SK-N-SH (cell line): ENCODE data around the gene SUMO1. TPM values are rescaled to one million over a fixed set of nuclear protein-coding genes. Genes with fewer than 3 reads are reported as not detected.

ENCODE experiments used
- CTCF ChIA-PET: fragments of 300-600, 350-600 bp; formaldehyde crosslinking; extraction: SDS; loops from one replicate; lab custom pipeline; 2021; lab: Yijun Ruan, JAX
- POLR2A ChIA-PET: fragments of 350-600 bp; sonication (Branson Sonifier 250); formaldehyde crosslinking; extraction: SDS; loops from one replicate; lab custom pipeline; 2020; ENCODE audit warnings: antibody characterized with exemption, inconsistent platforms; lab: Yijun Ruan, JAX
- DNase-seq: peaks from one replicate; pipeline ENCODE4 v3.0.0; 2012
- H2AFZ ChIP-seq: fragments of 200-600 bp; sonication (generic); 2 replicates; pipeline ENCODE4 v1.8.1; 2016; ENCODE audit warnings: antibody characterized with exemption, mild to moderate bottlenecking, low read depth
- H3F3A ChIP-seq: fragments of 200-600 bp; sonication (generic); replicated peaks from 2 replicates; pipeline ENCODE3; 2016; ENCODE audit warnings: antibody characterized with exemption, mild to moderate bottlenecking; ENCODE audit not compliant: insufficient read depth
- H3K27ac ChIP-seq, 2 experiments: fragments of 200-500 bp in 1 of 2; fragments of 200-600 bp in 1 of 2; sonication (Bioruptor generic) in 1 of 2; sonication (generic), shearing (Covaris generic) in 1 of 2; 2 replicates each; pipeline versions ENCODE4 v1.5.1 to v1.6.1; 2014 to 2016; ENCODE audit warnings: low read depth in 2 of 2, inconsistent platforms in 1 of 2, low read length in 1 of 2, mild to moderate bottlenecking in 1 of 2, mixed read lengths in 1 of 2
- H3K27me3 ChIP-seq: fragments of 200-600 bp; sonication (generic), shearing (Covaris generic); 2 replicates; pipeline ENCODE4 v1.6.1; 2016; ENCODE audit warnings: mixed run types; ENCODE audit not compliant: insufficient read depth
- H3K36me3 ChIP-seq, 2 experiments: fragments of 200-500 bp in 1 of 2; fragments of 200-600 bp in 1 of 2; sonication (Bioruptor generic) in 1 of 2; sonication (generic) in 1 of 2; replicated peaks in 1 of 2; 2 replicates each; pipeline versions ENCODE3 to v1.5.1; 2014 to 2016; ENCODE audit warnings: low read length in 1 of 2, mild to moderate bottlenecking in 1 of 2; ENCODE audit not compliant: insufficient read depth in 2 of 2, control insufficient read depth in 1 of 2
- H3K4me1 ChIP-seq, 2 experiments: fragments of 200-500 bp in 1 of 2; fragments of 200-600 bp in 1 of 2; sonication (Bioruptor generic) in 1 of 2; sonication (generic), shearing (Covaris generic) in 1 of 2; 2 replicates each; pipeline versions ENCODE4 v1.5.1 to v1.6.1; 2014 to 2016; ENCODE audit warnings: low read depth in 1 of 2, low read length in 1 of 2, mixed run types in 1 of 2; ENCODE audit not compliant: insufficient read depth in 2 of 2, control insufficient read depth in 1 of 2
- H3K4me2 ChIP-seq: fragments of 200-600 bp; sonication (generic), shearing (Covaris generic); 2 replicates; pipeline ENCODE4 v1.6.1; 2017; ENCODE audit warnings: mixed run types
- H3K4me3 ChIP-seq, 2 experiments: fragments of 200-500 bp in 1 of 2; fragments of 200-600 bp in 1 of 2; sonication (Bioruptor generic) in 1 of 2; sonication (generic), shearing (Covaris generic) in 1 of 2; 2 replicates each; pipeline versions ENCODE4 v1.5.1 to v1.8.1; 2014 to 2016; ENCODE audit warnings: low read depth in 2 of 2, inconsistent platforms in 1 of 2, low read length in 1 of 2, mild to moderate bottlenecking in 1 of 2, mixed read lengths in 1 of 2, moderate library complexity in 1 of 2
- H3K79me2 ChIP-seq: fragments of 200-600 bp; sonication (generic); 2 replicates; pipeline ENCODE4 v1.8.1; 2017; ENCODE audit warnings: mild to moderate bottlenecking; ENCODE audit not compliant: insufficient read depth
- H3K9ac ChIP-seq: fragments of 200-600 bp; sonication (generic); 2 replicates; pipeline ENCODE4 v1.6.1; 2017; ENCODE audit warnings: mixed run types
- H3K9me2 ChIP-seq: fragments of 200-600 bp; sonication (generic); 2 replicates; pipeline ENCODE4 v1.6.1; 2017; ENCODE audit warnings: mixed run types
- H3K9me3 ChIP-seq: fragments of 200-600 bp; sonication (generic); 2 replicates; pipeline ENCODE4 v1.6.1; 2017; ENCODE audit warnings: mixed run types, mild to moderate bottlenecking, moderate library complexity
- H4K20me1 ChIP-seq: fragments of 200-600 bp; sonication (generic); 2 replicates; pipeline ENCODE4 v1.6.1; 2017; ENCODE audit warnings: mild to moderate bottlenecking, mixed run types; ENCODE audit not compliant: insufficient read depth
- CTCF ChIP-seq: fragments of 200-600 bp; sonication (generic); IDR thresholded peaks from 2 replicates; pipeline ENCODE4 v1.6.1; 2017; ENCODE audit warnings: antibody characterized with exemption, mild to moderate bottlenecking, moderate library complexity
- EP300 ChIP-seq, 2 experiments: IDR thresholded peaks; 2 replicates each; pipeline versions ENCODE4 v1.4.0 to v1.6.1; 2012; ENCODE audit warnings: borderline replicate concordance in 1 of 2, low read depth in 1 of 2, low read length in 1 of 2
- EZH2phosphoT487 ChIP-seq: fragments of 200-600 bp; sonication (generic); IDR thresholded peaks from 2 replicates; pipeline ENCODE4 v1.6.1; 2017; ENCODE audit warnings: low read depth, mixed run types, mild to moderate bottlenecking, antibody characterized with exemption, moderate library complexity, borderline replicate concordance
- FOSL2 ChIP-seq: IDR thresholded peaks from 2 replicates; pipeline ENCODE4 v1.4.0; 2012; ENCODE audit warnings: low read depth, mild to moderate bottlenecking, moderate library complexity, borderline replicate concordance
- FOXJ3 ChIP-seq: sonication (generic); formaldehyde crosslinking; IDR thresholded peaks from 2 replicates; pipeline ENCODE4 v1.5.1; 2020; ENCODE audit warnings: mild to moderate bottlenecking, missing genetic modification reagents
- GATA2 ChIP-seq: sonication (generic); formaldehyde crosslinking; IDR thresholded peaks from 2 replicates; pipeline ENCODE4 v1.5.0; 2020; ENCODE audit warnings: mild to moderate bottlenecking, missing genetic modification reagents
- IRF3 ChIP-seq: fragments of 150-350 bp; IDR thresholded peaks from 2 replicates; pipeline ENCODE4 v1.6.1; 2016; ENCODE audit warnings: mild to moderate bottlenecking, low read depth, low read length
- JUND ChIP-seq: IDR thresholded peaks from 2 replicates; pipeline ENCODE4 v1.4.0; 2012
- NRF1 ChIP-seq: IDR thresholded peaks from 2 replicates; pipeline ENCODE4 v1.6.1; 2012; ENCODE audit warnings: low read depth, mild to moderate bottlenecking, low read length
- PBX3 ChIP-seq: IDR thresholded peaks from 2 replicates; pipeline ENCODE4; 2012
- POLR2AphosphoS5 ChIP-seq: IDR thresholded peaks from 2 replicates; pipeline ENCODE4 v1.6.1; 2012; ENCODE audit warnings: low read depth, low read length
- RCOR1 ChIP-seq: fragments of 150-350 bp; IDR thresholded peaks from 2 replicates; pipeline ENCODE4 v1.6.1; 2017; ENCODE audit warnings: antibody characterized with exemption, low read length
- REST ChIP-seq: IDR thresholded peaks from 2 replicates; pipeline ENCODE4 v1.6.1; 2012; ENCODE audit warnings: mild to moderate bottlenecking, low read depth, low read length, moderate library complexity
- RFX5 ChIP-seq: IDR thresholded peaks from 2 replicates; pipeline ENCODE4 v1.6.1; 2012; ENCODE audit warnings: mild to moderate bottlenecking, improper control_type of control experiment, low read length
- SIN3A ChIP-seq: IDR thresholded peaks from 2 replicates; pipeline ENCODE4 v1.6.1; 2012; ENCODE audit warnings: low read depth, mild to moderate bottlenecking, low read length, moderate library complexity, borderline replicate concordance
- TCF12 ChIP-seq: IDR thresholded peaks from 2 replicates; pipeline ENCODE4 v1.4.0; 2012
- USF1 ChIP-seq: IDR thresholded peaks from 2 replicates; pipeline ENCODE4 v1.4.0; 2012; ENCODE audit warnings: low read depth, borderline replicate concordance
- YY1 ChIP-seq: IDR thresholded peaks from 2 replicates; pipeline ENCODE4 v1.4.0; 2012; ENCODE audit warnings: low read depth, mild to moderate bottlenecking
- WGBS: methylation state at CpG from one replicate; pipeline ENCODE4 v1.1.6; 2017; ENCODE audit warnings: low lambda C conversion rate; 5-methylcytosine and 5-hydroxymethylcytosine counted together
- polyA plus RNA-seq, 3 experiments: library from polyadenylated mRNA; depleted of rRNA; stranded (reverse); fragments of >200 nt; gene quantifications; 2 replicates each; pipeline ENCODE4 v1.2.3, GENCODE V29; 2012

Gene SUMO1
- polyA plus RNA-seq, 1 of the 3 experiments (the other 2 are of a cell fraction) = 42.8 TPM

GRCh38 chr2:202270487-202270886 lies 32.1 kb upstream of the SUMO1 start:
- H3F3A ChIP-seq = peaks cover 26% of the 10 kb centered on the region
- H3K27ac ChIP-seq = peak overlapping the region in 1 of 2 experiments; percentile 29; a peak in 1 of 4 replicates
- no peaks in the 10 kb centered on the region for H3K27me3 ChIP-seq
- no peak overlapping the region for H2AFZ ChIP-seq
- no peak overlapping the region for H3K9ac ChIP-seq
- DNase-seq = no peak
- no peak overlapping the region for H3K4me2 ChIP-seq
- no peaks in the 10 kb centered on the region for H3K9me2 ChIP-seq
- WGBS = 93% methylated on average over 3 of the region's 3 CpGs
- ChIA-PET CTCF (no interaction called here), POLR2A (no interaction called here)
- H3K79me2 ChIP-seq = peaks cover 100% of the 10 kb centered on the region
- TF ChIP-seq FOXJ3 (CRISPR knock-in tag) (no peak), YY1 (no peak), USF1 (no peak), EP300 (IDR thresholded peaks at IDR 0.05; ENCODE audit: borderline replicate concordance in 1 of 2, low read depth in 1 of 2, low read length in 1 of 2) (no peak), PBX3 (no peak), RFX5 (no peak), CTCF (no peak), RCOR1 (no peak), FOSL2 (no peak), EZH2phosphoT487 (no peak), JUND (no peak), REST (no peak), TCF12 (no peak), IRF3 (no peak), NRF1 (no peak), SIN3A (no peak), POLR2AphosphoS5 (no peak), GATA2 (CRISPR knock-in tag) (no peak)
- H3K4me3 ChIP-seq = no peak overlapping the region
- H3K4me1 ChIP-seq = peaks cover 3 to 30% of the 10 kb centered on the region in 2 experiments; a peak in 3 of 4 replicates
- no peaks in the 10 kb centered on the region for H3K9me3 ChIP-seq
- H4K20me1 ChIP-seq = peaks cover 91% of the 10 kb centered on the region
- H3K36me3 ChIP-seq = peaks cover 4 to 6% of the 10 kb centered on the region in 2 experiments
